OCI-LY7 (cell line): ENCODE data around the gene MRPL2.

Experiments
- CTCF ChIP-seq: fragments of 200-600 bp; sonication (generic); conservative IDR thresholded peaks from 2 replicates; pipeline ENCODE4 v1.5.1; 2014; ENCODE audit warnings: mild to moderate bottlenecking, antibody characterized with exemption, low read length, moderate library complexity, mixed read lengths
- EZH2phosphoT487 ChIP-seq: fragments of 200-600 bp; sonication (generic); IDR thresholded peaks from 2 replicates; pipeline ENCODE4 v1.6.1; 2018; ENCODE audit warnings: low read depth, borderline replicate concordance, mild to moderate bottlenecking, mixed run types, antibody characterized with exemption, low read length, moderate library complexity, mixed read lengths

- TF ChIP-seq CTCF (no peak), EZH2phosphoT487 (no peak)
Measured at GRCh38 chr6:43036712-43037111, 22.5 kb downstream of the MRPL2 start.
